Measurements from ENCODE around the gene NOL4L. TPM values are rescaled to one million over a fixed set of nuclear protein-coding genes. Genes with fewer than 3 reads are reported as not detected.

NOL4L gene
- total RNA-seq, 2 donors from 2014 or later: 39.6 to 50.7 TPM

DNA sequence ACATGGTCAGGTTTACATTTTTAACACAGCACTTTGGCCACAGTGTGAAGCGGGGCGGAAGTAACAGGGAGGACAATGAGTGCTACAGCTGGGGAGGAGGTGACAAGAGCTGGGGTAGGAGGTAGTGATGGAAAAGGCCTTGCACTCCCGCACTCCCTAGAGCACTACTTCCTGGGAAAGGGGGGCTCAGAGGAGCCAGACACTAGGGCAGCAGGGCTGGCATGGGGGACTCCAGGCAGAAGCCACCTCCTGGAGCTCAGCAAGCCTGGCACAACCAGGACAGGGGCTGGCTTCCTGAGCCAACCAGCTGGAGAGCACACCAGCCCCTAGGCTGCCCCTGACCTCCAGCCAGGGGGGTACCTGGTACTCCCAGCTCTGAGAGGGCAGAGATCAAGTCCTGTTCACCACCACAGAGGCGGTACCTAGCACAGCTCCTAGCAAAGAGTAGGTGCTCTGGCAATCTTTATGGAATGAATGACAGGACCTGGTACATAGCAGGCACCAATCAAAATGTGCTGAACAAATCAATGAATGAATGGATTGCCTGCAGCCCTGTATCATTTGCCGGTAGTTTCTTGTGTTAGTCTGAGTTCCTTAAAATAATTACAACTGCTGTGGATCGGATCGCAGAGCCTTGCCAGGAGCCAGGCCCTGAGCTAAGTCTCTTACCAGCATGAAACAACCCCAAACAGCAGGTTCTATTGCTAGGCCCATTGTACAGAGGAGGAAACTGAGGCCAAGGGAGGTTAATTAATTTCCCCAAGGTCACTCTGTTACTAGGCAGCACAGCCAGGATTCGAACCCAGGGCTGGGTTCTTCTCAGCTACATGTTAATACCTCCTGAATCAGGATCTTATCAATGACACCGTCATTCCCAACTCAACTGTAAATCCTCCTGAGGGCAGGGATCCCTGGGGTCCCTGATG is 15.5 kb downstream of the NOL4L start:
- H3K4me3 Mint-ChIP-seq: no peak overlapping the region
- no peaks in the 10 kb centered on the region for H3K36me3 Mint-ChIP-seq (ENCODE audit: low read depth)
- Histone ChIP-seq H3K27ac (ENCODE audit: low read depth, low read length) (no peak overlapping the region), H3K9me3 (ENCODE audit: control insufficient read depth, low read length) (no peaks in the 10 kb centered on the region), H3K27me3 (ENCODE audit: control insufficient read depth, insufficient read depth, low read length, poor library complexity, severe bottlenecking) (no peaks in the 10 kb centered on the region), H3K4me3 (ENCODE audit: low read length) (no peak overlapping the region), H3K36me3 (ENCODE audit: control insufficient read depth, insufficient read depth, low read length) (no peaks in the 10 kb centered on the region), H3K9ac (ENCODE audit: extremely low read depth, low read length, poor library complexity, severe bottlenecking) (no peak overlapping the region), H3K4me1 (ENCODE audit: control insufficient read depth, insufficient read depth, low read length) (peaks cover 8% of the 10 kb centered on the region)
- H3K27ac Mint-ChIP-seq: no peak overlapping the region
- H3K9me3 Mint-ChIP-seq: no peaks in the 10 kb centered on the region
- 86 to 88% methylated on average over 7 to 9 of the region's 9 CpGs for WGBS, 2 experiments (ENCODE audit: insufficient coverage in 1 of 2, insufficient read length in 1 of 2)
- TF ChIP-seq, protein P1, sequence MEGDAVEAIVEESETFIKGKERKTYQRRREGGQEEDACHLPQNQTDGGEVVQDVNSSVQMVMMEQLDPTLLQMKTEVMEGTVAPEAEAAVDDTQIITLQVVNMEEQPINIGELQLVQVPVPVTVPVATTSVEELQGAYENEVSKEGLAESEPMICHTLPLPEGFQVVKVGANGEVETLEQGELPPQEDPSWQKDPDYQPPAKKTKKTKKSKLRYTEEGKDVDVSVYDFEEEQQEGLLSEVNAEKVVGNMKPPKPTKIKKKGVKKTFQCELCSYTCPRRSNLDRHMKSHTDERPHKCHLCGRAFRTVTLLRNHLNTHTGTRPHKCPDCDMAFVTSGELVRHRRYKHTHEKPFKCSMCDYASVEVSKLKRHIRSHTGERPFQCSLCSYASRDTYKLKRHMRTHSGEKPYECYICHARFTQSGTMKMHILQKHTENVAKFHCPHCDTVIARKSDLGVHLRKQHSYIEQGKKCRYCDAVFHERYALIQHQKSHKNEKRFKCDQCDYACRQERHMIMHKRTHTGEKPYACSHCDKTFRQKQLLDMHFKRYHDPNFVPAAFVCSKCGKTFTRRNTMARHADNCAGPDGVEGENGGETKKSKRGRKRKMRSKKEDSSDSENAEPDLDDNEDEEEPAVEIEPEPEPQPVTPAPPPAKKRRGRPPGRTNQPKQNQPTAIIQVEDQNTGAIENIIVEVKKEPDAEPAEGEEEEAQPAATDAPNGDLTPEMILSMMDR (conservative IDR thresholded peaks at IDR 0.05): no peak
- peaks cover 19% of the 10 kb centered on the region for H3K4me1 Mint-ChIP-seq
- DNase-seq: peak; percentile 61
- H3K27me3 Mint-ChIP-seq (ENCODE audit: insufficient read depth): no peaks in the 10 kb centered on the region

DNA sequence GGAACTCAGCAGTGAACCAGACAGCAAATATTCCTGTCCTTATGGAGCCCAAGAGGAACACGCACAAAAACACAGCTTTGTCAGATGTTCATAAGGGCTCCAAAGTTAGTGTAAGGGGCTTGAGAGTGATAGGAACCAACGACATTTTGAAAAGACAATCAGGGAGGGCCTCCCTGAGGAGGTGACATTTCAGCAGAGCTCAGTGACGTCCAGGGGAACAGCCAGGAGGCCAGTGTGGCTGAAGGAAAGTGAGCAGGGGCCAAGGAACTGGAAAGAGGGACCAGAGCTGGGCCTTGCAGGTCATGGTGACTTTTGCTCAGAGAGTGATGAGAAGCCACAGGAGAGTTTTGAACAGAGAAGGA is 16.1 kb downstream of the NOL4L start:
- Histone ChIP-seq H3K9ac (ENCODE audit: extremely low read depth, low read length, poor library complexity, severe bottlenecking) (no peak overlapping the region), H3K4me3 (ENCODE audit: low read length) (no peak overlapping the region), H3K36me3 (ENCODE audit: control insufficient read depth, insufficient read depth, low read length) (no peaks in the 10 kb centered on the region), H3K27me3 (ENCODE audit: control insufficient read depth, insufficient read depth, low read length, poor library complexity, severe bottlenecking) (no peaks in the 10 kb centered on the region), H3K4me1 (ENCODE audit: control insufficient read depth, insufficient read depth, low read length) (peaks cover 8% of the 10 kb centered on the region), H3K27ac (ENCODE audit: low read depth, low read length) (no peak overlapping the region), H3K9me3 (ENCODE audit: control insufficient read depth, low read length) (no peaks in the 10 kb centered on the region)
- H3K27me3 Mint-ChIP-seq (ENCODE audit: insufficient read depth): no peaks in the 10 kb centered on the region
- no peak overlapping the region for H3K27ac Mint-ChIP-seq
- H3K4me3 Mint-ChIP-seq: no peak overlapping the region
- no peaks in the 10 kb centered on the region for H3K36me3 Mint-ChIP-seq (ENCODE audit: low read depth)
- H3K4me1 Mint-ChIP-seq: peaks cover 19% of the 10 kb centered on the region
- no peaks in the 10 kb centered on the region for H3K9me3 Mint-ChIP-seq
- DNase-seq: no peak
- 78 to 87% methylated on average over 3 of the region's 3 CpGs for WGBS, 2 experiments (ENCODE audit: insufficient coverage in 1 of 2, insufficient read length in 1 of 2)
- TF ChIP-seq, protein P1 (conservative IDR thresholded peaks at IDR 0.05): no peak

DNA sequence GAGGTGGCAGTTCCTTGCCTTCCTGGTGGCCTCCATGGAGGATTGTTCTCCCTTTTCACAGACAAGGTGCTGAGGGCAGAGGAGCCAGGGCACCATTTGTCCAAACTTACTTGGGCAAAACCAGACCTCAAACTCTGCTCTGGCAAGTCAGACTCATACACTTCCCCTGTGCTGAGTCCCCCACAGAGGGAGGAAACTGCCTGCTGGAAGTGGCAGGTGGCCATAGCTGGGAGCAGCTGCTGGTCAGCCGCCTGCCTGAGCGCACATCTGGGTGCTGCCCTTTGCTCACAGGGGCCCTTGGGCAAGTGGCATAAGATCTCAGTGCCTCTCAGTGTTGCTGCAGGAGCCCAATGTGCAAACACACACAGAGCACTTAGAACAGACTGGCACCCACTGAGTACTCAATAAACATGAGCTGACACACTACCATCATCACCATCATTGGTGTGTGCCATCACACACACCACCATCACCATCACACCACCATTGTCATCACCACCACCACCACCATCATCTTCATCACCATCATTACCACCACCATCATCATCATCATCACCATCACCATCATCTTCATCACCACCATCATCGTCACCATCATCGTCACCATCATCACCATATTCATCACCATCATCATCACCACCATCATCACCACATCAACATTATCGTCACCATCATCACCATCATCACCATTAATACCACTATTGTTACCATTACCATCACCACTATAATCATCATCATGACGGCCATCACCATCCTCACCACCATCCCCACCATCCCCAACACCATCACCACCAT is 17.6 kb downstream of the NOL4L start:
- Mint-ChIP-seq H3K9me3 (no peaks in the 10 kb centered on the region), H3K27me3 (ENCODE audit: insufficient read depth) (no peaks in the 10 kb centered on the region), H3K27ac (no peak overlapping the region), H3K4me3 (no peak overlapping the region), H3K36me3 (ENCODE audit: low read depth) (no peaks in the 10 kb centered on the region), H3K4me1 (peaks cover 20% of the 10 kb centered on the region)
- TF ChIP-seq, protein P1 (conservative IDR thresholded peaks at IDR 0.05): no peak
- Histone ChIP-seq H3K27me3 (ENCODE audit: control insufficient read depth, insufficient read depth, low read length, poor library complexity, severe bottlenecking) (no peaks in the 10 kb centered on the region), H3K27ac (ENCODE audit: low read depth, low read length) (no peak overlapping the region), H3K4me3 (ENCODE audit: low read length) (no peak overlapping the region), H3K36me3 (ENCODE audit: control insufficient read depth, insufficient read depth, low read length) (no peaks in the 10 kb centered on the region), H3K4me1 (ENCODE audit: control insufficient read depth, insufficient read depth, low read length) (peaks cover 8% of the 10 kb centered on the region), H3K9ac (ENCODE audit: extremely low read depth, low read length, poor library complexity, severe bottlenecking) (no peak overlapping the region), H3K9me3 (ENCODE audit: control insufficient read depth, low read length) (no peaks in the 10 kb centered on the region)
- DNase-seq: no peak
- 86 to 93% methylated on average over 5 to 6 of the region's 6 CpGs for WGBS, 2 experiments (ENCODE audit: insufficient coverage in 1 of 2, insufficient read length in 1 of 2)

Measured in endodermal cell (in vitro differentiated cells).